Hematopoietic multipotent progenitor cell treated with erythropoietin and hydrocortisone succinate and interleukin-3 and kit ligand, for 15 days (in vitro differentiated cells): ENCODE results near the gene CACNB2.
"Not testable (repeated sequence)": the region's sequence is repeated elsewhere in the genome, so short reads cannot be mapped to it uniquely, and the experiment has no call there.

ENCODE experiments used
- DNase-seq: peaks from one replicate; pipeline ENCODE4 v3.0.0-alpha.2; 2015; ENCODE audit warnings: low spot score

The CACNB2 gene

DNA sequence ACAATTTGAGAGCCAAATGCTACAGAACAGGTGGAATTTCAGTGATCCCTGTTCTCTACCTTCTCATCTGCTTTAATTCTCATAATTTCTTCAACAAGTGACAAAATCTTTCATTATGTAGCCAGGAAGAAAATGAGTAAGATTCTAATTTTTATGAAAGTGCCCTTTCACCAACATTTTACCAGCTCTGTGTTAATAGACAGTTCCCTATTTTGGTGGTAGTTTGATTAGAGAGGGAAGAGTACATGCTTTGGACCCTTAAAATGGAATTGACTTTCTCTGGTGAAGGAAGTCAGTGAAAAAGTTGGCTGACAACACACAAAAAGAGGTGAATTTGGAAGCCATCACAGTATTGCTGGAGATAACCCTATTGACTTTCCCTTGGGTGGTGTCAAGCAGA is 61.7 kb downstream of the CACNB2 start:
- DNase-seq = no peak

DNA sequence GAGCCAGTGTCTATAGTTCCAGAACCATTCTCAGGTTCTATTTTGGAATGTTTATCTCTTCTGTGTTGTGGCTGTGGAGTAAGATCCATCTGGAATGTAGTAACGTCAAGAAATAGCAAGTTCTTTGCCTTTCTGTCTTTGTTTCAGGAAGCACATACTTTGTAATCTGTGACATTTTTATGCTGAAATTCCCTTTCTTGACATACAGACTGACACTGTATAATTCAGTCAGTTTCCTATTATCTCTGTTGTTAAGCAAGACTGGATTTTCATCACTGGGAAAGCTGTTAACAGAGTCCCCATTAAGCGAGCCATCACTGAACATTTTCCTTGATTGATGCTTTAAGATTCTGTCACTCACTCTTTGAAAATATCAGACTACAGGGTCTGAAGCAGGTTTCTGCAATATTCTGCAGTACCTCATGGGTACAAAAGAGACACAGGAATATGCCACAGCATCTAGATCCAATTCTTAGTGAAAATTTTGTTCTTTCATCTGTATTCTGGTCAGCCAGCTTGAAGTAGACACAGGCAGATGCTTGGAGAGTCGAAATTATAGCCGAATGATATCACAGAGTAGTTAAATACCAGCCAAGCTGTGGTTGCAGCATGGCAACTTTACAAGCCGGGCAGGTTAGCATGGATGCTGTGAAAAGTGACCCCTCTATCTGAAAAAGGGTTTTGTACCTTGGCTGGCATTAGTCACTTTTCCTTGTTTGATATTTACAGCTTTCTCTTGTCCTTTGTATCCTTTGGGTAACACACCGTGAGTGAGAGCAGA is 62.6 kb downstream of the CACNB2 start:
- DNase-seq = no peak

DNA sequence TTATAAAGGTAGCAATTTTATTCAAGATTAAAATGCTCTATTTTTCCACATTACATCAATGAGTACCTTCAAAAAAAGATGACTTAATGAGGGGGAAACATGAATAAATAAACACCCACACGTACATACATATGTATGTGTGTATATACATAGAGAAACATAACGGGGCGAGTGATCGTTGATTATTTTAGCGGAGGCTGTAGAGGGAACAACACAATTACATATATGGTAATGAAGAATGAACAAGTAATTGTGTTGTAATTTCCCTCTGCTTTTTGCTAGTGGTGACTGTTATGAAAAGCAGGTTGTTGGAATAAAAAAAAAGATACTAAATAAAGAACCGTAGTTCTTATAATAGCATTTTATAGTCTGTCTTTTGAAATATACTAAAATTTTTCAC is 63.2 kb downstream of the CACNB2 start:
- no peak for DNase-seq

DNA sequence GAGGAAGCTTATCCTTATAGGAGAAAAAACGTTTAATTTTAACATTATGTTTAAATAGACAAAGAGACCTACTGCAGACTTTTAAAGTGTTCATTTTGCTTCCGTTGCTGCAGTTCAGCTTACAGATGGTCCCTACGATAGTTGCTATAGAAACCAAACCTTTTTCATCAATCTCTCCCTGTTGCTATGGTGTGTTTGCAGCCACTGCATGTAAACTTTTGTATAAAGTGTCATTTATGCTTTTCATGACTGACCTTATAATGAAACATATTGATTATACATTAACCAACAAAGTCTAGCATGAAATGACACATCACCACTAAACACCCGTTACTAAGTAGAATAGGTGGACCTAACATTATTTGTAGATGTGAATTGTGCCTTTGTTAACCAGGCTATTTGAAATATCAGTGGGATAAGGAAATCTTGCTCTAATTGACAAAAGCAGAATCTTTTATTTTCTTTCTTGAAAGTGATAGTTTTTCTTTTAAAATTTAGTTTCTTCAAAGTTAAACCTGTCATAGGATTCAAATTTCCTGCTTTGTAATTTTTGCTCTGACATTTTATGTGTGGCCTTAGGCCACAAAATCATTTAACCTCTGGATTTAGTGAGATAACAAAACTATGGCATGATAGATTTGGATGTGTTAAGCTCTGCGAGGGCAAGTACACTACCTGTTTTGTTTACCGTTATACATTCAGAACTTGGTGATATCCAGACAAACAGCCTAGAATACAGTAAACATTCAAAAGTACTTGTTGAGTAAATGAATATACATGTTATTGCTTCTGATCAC is 64.0 kb downstream of the CACNB2 start:
- DNase-seq = no peak

DNA sequence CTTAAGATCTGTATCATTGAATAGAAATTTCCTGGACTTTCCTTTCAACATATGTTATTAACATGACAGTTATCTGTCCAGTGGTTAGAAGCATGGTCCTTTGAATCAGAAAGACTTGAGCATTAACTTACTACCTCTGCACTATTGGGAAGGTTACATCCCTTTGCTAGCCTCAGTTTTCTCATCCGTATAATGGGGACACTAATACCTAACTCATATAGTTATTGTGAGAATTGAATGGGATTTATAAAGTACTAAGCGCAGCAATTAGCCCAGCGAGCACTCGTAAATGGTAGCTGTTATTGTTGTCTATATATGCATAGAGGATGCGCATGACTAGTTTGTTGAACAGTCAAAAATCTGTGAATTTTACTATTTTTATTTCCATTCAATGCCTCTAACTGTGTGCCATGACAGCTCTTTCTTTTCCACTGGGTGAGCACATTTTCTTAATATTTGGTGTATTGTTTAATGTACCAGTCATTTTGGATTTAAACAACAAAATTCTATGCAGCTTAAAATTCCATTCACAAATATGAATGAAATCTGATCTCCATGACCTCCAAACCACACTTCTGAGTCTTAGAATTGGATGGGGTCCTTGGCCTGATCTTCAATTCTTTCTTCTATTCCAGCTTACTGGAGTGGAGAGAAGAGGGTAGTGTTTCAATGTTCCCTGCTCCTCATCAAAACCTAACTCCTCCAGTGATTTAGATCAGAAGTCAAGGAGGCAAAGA is 65.0 kb downstream of the CACNB2 start:
- DNase-seq = no peak

DNA sequence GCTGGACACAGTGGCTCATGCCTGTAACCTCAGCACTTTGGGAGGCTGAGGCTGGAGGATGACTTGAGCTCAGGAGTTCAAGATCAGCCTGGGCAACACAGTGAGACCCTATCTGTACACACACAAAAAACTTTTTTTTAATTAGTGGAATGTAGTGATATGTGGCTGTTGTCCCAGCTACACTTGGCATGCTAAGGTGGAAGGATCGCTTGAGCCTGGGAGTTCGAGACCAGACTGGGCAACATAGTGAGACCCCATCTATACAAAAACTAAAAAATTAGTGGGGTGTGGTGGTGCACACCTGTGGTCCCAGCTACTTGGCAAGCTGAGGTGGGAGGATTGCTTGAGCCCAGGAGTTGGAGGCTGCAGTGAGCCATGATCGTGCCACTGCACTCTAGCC is 68.0 kb downstream of the CACNB2 start:
- not testable (repeated sequence) for DNase-seq

DNA sequence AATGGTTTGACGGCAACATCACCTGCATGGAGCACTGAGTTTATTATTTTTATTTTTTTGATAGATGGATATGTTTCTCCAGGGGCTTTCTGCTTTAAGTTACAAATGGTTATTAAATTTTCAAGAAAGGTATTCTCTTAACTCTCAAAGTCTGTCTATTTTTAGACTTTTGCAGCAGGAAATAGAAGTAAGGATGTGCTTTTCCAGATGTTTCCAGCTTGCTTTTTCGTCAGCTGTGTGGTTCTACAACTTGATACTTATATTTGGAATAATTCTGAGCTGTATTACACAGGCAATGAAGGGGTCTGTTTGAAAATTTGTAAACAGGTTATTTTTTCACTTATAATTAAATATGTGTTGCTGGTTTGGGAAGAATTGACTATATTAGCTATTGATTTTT is 69.0 kb downstream of the CACNB2 start:
- DNase-seq = no peak

DNA sequence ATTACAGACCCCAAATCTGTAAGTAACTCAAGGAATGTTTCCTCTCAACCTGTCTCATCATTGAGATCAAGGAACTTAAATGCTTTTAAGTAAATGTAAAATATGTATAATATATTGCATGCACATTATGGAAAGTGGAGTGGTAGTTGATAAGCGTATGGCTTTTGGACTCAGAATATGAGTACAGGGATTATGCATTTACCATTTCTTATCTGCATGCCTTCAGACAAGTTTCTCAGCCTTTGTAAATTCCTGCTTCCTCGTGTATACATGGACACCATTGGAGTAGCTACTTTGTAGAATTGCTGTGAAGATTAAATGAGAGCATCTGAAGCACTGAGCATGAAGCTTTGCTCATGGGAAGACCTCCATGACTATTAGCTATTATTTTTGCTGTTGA is 70.5 kb downstream of the CACNB2 start:
- no peak for DNase-seq

DNA sequence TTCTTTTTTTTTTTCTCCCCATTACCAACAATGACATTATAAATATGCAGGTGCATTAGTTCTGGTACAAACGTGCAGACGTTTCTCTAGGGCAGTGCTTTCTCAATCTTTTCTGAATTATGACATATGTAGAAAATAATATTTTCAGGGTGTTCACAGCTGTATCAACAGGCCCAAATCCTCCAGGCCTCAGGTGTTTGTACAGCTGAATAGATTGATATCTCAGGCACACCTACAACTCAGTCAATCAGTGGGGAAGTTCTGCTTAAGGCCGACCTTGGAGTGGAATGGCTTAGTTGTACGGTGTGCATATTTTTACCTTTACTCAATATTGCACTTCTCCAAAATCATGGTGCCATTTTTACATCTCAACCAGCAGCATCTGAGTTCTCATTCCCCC is 71.6 kb downstream of the CACNB2 start:
- no peak for DNase-seq

DNA sequence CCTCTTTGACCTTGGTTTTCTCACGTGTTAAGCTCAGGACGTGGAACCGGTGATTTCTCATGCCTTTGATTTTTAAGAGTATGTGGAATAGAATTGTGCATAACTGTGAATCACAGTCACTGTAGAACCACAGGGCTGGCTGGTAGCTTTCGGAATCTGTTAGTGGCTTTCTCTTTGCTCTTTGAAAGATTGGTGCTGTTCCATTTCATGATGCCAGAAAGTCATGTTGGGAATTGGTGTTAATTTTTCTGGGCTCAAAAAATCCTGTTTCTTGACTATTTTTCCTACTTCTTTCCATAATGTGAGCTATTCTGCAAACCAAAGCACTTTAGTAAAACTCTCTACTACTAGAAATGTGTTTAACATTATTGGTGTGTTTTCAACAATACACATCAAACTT is 73.0 kb downstream of the CACNB2 start:
- no peak for DNase-seq

DNA sequence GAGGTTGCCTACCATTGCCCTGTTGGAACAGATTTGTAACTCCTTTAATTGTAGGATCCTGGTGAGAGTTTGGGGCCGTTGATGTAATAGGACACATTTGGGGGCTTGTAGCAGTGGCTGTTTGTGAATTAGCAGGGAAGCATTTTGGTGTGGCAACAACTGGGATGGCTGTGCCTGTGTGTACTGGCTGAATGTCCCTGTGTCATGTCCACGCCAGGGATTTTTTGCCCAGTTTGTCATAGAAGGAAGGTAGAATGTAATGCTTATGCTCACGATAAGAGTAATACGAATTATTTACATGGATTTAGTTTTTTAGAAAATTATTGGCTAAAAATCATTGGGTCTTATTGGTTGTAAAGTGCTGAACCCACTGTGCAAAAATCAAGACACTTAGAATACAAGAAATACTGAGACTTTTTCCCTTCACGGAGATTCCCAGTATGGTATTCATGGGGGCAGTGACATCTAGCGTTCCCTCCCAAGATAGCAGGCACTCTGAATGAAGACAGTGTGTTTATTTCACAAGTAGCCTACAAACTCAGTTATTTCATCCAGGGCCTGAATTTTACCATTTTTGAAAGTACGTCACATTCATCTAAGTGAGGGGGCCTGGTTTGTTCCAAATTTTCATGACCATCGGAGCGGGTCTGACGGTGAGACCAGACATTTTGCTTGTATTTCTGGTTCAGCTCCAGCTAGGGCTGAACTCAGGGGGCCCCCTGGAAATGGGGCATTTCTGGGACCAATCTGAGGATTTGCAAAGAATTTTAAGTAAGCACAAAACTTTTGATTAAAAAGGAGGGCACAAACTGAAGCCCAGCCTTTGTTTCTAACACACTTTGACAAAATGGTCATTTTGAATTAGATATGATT is 74.7 kb downstream of the CACNB2 start:
- DNase-seq = no peak

DNA sequence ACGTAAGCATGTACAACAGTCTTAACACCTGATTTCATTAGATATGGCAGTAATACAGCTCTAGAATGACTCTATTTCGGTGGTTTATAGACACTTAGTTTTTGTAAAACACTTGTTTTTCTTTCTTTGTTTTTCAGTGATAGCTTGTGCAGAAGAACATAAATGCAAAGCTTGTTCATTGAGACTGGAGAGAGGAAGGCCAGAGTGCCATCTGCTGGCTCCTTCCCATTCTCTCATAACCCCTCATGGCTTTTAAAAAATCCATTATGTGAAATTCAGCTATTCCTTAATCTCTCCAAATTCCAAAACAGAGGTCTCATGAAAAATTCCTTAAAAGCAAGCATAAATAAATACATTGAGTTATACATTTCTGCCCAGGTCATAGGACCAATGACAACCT is 76.3 kb downstream of the CACNB2 start:
- DNase-seq = no peak

DNA sequence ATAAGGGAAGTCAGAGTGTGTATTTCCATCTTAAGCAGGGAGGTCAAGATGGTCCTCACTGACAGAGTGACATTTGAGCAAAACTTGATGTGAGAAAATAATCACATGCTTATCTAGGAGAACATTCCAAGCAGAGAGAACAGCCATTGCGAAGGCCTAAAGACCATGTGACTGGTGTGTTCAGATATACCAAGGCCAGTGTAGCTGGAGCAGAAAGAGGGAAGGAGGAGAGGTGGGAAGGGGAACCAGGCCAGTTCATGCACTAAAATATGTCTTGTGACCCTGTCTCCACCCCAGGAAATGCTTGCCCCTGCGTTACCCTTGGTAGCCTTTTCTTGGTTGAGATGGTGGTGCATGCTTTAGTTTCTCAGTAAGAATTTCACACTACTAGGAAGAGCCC is 77.4 kb downstream of the CACNB2 start:
- no peak for DNase-seq

DNA sequence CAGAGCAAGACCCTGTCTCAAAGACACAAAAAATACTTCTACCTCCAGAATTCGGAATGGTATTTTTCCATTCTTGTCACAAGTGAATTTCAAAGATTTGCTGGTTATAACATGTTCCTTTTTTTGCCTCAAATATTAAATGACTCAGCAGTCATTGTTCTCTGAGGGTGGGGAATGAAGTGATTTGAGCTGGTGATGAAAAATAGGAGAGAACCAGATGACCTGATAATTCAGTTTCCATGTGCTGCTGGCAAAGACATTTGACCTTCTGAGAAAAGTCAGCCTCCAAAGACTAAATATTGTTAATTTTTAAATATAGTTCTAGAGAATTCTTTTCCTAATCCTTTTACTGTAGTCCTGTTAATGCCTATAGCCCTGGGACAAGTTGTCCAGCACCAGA is 78.9 kb downstream of the CACNB2 start:
- DNase-seq = no peak

DNA sequence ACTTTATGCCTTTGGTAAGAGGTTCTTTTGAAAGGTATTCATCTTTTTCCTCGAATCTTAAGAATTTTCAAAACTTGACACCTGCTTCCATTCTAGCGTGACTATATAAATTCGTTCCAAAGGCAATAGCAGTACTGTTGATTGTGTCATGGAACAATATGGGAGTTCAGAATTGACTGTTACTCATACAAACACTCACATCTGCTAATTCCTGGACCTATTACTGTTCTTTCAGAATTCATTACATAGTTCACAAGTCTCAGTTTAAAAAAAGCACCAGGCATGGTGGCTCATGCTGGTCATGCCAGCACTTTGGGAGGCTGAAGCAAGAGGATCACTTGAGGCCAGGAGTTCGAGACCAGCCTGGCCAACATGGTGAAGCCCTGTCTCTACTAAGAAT is 80.9 kb downstream of the CACNB2 start:
- no peak for DNase-seq

DNA sequence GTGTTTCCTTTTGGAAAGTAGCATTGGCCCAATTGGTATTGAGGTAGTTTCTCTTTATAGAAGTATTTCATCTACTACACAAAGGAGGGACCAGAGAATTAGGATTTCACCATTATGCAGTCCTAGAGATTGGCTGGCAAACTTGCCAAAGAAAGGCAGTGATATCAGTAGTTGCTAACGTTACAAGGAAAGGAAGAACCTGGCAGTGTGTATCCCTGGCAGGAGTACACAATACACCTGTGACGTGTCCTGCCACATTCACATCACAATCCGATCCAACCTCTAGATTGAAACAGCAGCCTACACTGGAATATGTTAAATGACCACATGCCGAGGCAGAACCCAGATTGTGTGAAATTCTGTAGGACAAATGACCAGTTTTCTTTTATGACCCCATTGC is 81.7 kb downstream of the CACNB2 start:
- DNase-seq = no peak

DNA sequence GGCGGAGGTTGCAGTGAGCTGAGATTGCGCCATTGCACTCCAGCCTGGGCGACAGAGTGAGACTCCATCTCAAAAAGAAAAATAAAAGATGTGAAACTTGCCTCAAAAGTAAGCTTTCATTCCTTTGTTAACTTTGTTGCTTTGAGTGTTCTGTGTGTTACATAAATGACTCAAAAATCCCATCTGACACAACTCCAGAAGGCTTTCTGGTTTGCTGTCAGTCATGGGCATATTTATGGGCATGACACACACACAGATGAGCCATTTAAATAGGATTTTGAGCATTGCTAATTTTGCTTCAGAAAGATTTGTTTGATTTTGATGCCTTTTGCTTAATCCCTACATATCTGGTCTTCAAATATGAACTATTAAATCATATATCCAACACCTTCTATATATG is 82.6 kb downstream of the CACNB2 start:
- DNase-seq = no peak

DNA sequence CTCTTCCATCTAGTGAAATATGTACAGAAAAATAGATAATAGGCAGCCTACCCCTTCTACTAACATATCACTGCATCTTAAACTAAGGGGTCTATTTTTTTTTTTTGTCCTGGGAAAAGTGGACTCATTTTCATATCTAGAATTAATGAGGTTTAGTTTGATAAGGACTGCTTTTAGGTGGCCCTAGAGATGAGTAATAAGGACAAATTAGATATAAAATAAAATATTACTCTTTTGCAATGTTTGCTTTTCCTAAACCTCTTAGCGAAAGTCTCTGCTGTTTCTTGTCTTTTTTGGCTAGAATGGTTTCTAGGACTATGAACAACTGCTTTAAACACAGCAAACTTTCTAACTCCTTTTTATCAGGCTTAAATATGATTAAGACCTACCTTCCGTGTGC is 83.7 kb downstream of the CACNB2 start:
- DNase-seq = no peak

DNA sequence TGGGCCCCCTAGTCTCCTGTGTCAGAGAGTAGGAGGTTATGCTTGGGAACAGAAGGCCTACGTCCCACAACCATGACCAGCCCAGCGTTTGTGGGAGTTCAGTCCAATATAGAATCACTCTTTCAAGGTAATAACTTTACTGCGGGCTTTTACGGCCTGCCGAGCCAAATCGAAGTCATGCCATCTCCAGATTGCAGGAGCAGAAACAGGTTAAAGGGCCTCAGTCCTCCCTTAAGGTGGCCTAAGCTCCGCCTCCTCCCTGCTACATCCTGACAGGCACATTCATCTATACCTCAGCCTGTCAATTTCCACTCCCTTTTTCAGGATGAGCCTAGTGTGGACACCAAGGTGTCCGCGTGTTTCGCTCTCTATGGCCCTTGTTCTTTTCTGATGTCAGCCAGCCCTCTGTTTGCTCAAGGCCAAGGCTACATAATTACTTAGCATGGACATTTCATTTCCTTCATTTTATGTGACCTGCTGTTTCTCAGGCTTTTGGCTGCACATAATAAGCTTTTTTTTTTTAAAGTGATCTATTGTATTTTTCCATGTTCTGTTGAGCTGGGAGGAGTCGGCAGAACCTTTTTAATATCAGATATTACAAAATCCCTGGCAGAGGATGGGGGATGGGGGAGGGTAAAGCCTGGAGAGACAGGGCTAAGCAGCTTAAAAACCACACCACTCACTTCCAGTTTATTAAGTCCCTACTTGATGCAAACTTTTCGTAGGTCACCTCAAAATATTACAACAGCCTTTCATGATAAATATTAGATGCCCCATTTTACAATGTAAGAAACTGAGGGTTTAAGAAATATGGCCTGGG is 84.6 kb downstream of the CACNB2 start:
- DNase-seq = no peak

DNA sequence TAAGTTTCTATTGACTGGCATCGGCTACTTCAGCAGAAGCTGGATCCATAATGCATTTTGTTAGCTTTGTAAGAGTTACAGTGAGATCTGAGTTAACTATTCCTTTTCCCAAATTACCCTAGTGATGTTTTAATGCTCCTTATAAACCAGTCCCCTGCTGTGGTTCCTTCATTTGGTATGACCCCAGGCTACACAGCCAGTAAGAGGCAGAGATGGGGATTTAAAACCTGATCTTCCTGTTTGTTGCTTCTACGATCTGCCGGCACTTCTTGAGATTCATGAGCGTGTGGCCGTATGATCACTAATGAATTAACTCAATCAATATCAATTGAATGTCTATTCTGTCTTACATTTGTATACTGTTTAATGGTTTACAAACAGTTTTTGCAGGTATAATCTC is 86.1 kb downstream of the CACNB2 start:
- no peak for DNase-seq

DNA sequence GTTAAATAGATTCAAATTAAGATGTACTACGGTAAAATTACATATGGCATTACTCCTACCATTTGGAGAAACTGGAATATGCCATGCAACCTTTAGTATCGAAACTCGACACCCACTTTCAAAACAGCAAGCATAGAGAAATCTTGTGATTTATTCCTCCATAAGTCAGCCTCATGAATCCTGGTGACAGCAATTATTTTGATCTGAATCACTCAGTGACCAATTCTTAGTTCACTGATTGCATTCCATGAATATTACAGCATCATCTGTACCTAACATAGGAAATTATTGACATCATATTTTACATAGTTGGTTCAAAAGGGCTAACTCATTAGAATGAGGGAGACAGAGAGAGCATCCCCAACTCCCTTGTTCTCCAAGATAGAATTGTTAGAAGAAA is 89.6 kb downstream of the CACNB2 start:
- no peak for DNase-seq
